Measurements from ENCODE around the gene MGAT4B. TPM values are rescaled to one million over a fixed set of nuclear protein-coding genes. Genes with fewer than 3 reads are reported as not detected.

Gene MGAT4B
- total and polyA plus RNA-seq, 4 donors, result 65.0 to 154 (median 82.4) TPM

- Histone ChIP-seq H3K27me3 (ENCODE audit: control insufficient read depth in 3 of 3, insufficient read depth in 3 of 3, low read length in 2 of 3) (no peaks in the 10 kb centered on the region), H3K9ac (ENCODE audit: insufficient read depth in 1 of 2, low read length in 2 of 2) (no peak overlapping the region), H3K36me3 (ENCODE audit: control insufficient read depth in 4 of 4, insufficient read depth in 4 of 4, low read length in 4 of 4) (peaks cover 0 to 13% (median 3%) of the 10 kb centered on the region in 4 donors), H3K4me1 (ENCODE audit: control insufficient read depth in 5 of 5, insufficient read depth in 5 of 5, low read length in 5 of 5) (peaks cover 0 to 10% (median 0%) of the 10 kb centered on the region in 5 donors), H3K4me3 (no peak overlapping the region), H3K9me3 (ENCODE audit: control insufficient read depth in 4 of 4, insufficient read depth in 3 of 4, low read length in 3 of 4) (no peaks in the 10 kb centered on the region), H3K27ac (ENCODE audit: low read depth in 1 of 2, low read length in 1 of 2) (no peak overlapping the region)
- 92 to 94% methylated on average over 5 of the region's 5 CpGs for WGBS, 2 donors
- no peak for ATAC-seq (ENCODE audit: insufficient read depth, low FRiP score)
- no peak for TF ChIP-seq CTCF (IDR thresholded peaks at IDR 0.05; ENCODE audit: control extremely low read depth, extremely low read depth)
- no peak for DNase-seq
Observed at GRCh38 chr5:179812997-179813607, 6.4 kb upstream of the MGAT4B start.

GRCh38 chr5:179812135-179812825 is 5.6 kb upstream of the MGAT4B start:
- no peaks in the 10 kb centered on the region for H3K9me3 ChIP-seq (ENCODE audit: control insufficient read depth in 4 of 4, insufficient read depth in 3 of 4, low read length in 3 of 4)
- H3K36me3 ChIP-seq (ENCODE audit: control insufficient read depth in 4 of 4, insufficient read depth in 4 of 4, low read length in 4 of 4), result peaks cover 0 to 13% (median 3%) of the 10 kb centered on the region in 4 donors
- 96% methylated on average over 27 of the region's 27 CpGs for WGBS, 2 donors
- no peak for TF ChIP-seq CTCF (IDR thresholded peaks at IDR 0.05; ENCODE audit: control extremely low read depth, extremely low read depth)
- H3K4me1 ChIP-seq (ENCODE audit: control insufficient read depth in 5 of 5, insufficient read depth in 5 of 5, low read length in 5 of 5), result peaks cover 0 to 7% (median 0%) of the 10 kb centered on the region in 5 donors
- DNase-seq, result no peak
- no peaks in the 10 kb centered on the region for H3K27me3 ChIP-seq (ENCODE audit: control insufficient read depth in 3 of 3, insufficient read depth in 3 of 3, low read length in 2 of 3)
- H3K27ac ChIP-seq (ENCODE audit: low read depth in 1 of 2, low read length in 1 of 2), result no peak overlapping the region
- no peak overlapping the region for H3K9ac ChIP-seq (ENCODE audit: insufficient read depth in 1 of 2, low read length in 2 of 2)
- no peak overlapping the region for H3K4me3 ChIP-seq
- ATAC-seq (ENCODE audit: insufficient read depth, low FRiP score), result no peak

GRCh38 chr5:179805529-179806249 is 977 bp downstream of the MGAT4B start:
- peak overlapping the region; percentile 69 for H3K4me3 ChIP-seq
- TF ChIP-seq CTCF (IDR thresholded peaks at IDR 0.05; ENCODE audit: control extremely low read depth, extremely low read depth), result no peak
- peak overlapping the region; percentile 28 to 37 for H3K9ac ChIP-seq (ENCODE audit: insufficient read depth in 1 of 2, low read length in 2 of 2)
- H3K36me3 ChIP-seq (ENCODE audit: control insufficient read depth in 4 of 4, insufficient read depth in 4 of 4, low read length in 4 of 4), result peaks cover 0 to 7% (median 2%) of the 10 kb centered on the region in 4 donors
- WGBS, 2 donors, result 6 to 10% methylated on average over 52 to 65 of the region's 65 CpGs
- no peaks in the 10 kb centered on the region for H3K27me3 ChIP-seq (ENCODE audit: control insufficient read depth in 3 of 3, insufficient read depth in 3 of 3, low read length in 2 of 3)
- ATAC-seq (ENCODE audit: insufficient read depth, low FRiP score), result peak; percentile 17
- DNase-seq, result peak; percentile 45 to 60 (median 54)
- peaks cover 0 to 18% (median 7%) of the 10 kb centered on the region in 5 donors for H3K4me1 ChIP-seq (ENCODE audit: control insufficient read depth in 5 of 5, insufficient read depth in 5 of 5, low read length in 5 of 5)
- H3K9me3 ChIP-seq (ENCODE audit: control insufficient read depth in 4 of 4, insufficient read depth in 3 of 4, low read length in 3 of 4), result no peaks in the 10 kb centered on the region
- H3K27ac ChIP-seq (ENCODE audit: low read depth in 1 of 2, low read length in 1 of 2), result peak overlapping the region; percentile 85 to 92

Data from lung (tissue), 12 donors.